Large intestine (tissue), 3 donors: ENCODE measurements around the gene VPS41. TPM values are rescaled to one million over a fixed set of nuclear protein-coding genes. Genes with fewer than 3 reads are reported as not detected.

Experiments used
- DNase-seq, 2 donors: peaks; one replicate each; pipeline versions ENCODE4 v3.0.0 to v3.0.0-alpha.2; 2013
- H3K27ac ChIP-seq: one replicate; pipeline ENCODE4 v1.5.1; 2013; ENCODE audit warnings: low read length
- H3K27me3 ChIP-seq: 2 replicates; pipeline ENCODE4 v1.6.1; 2013; ENCODE audit warnings: low read length; ENCODE audit not compliant: control insufficient read depth, insufficient read depth
- H3K36me3 ChIP-seq: 2 replicates; pipeline ENCODE4 v1.6.1; 2013; ENCODE audit warnings: low read length; ENCODE audit not compliant: control insufficient read depth, insufficient read depth
- H3K4me1 ChIP-seq: one replicate; pipeline ENCODE4 v1.6.1; 2013; ENCODE audit warnings: low read length; ENCODE audit not compliant: control insufficient read depth, insufficient read depth
- H3K4me3 ChIP-seq: one replicate; pipeline ENCODE4 v1.5.1; 2013; ENCODE audit warnings: low read length
- H3K9me3 ChIP-seq: one replicate; pipeline ENCODE4 v1.6.1; 2013; ENCODE audit warnings: mild to moderate bottlenecking, low read depth, low read length, moderate library complexity; ENCODE audit not compliant: control insufficient read depth
- WGBS: methylation state at CpG from one replicate; pipeline ENCODE4 v1.1.5; 2013; ENCODE audit warnings: low lambda C conversion rate; ENCODE audit not compliant: insufficient coverage; 5-methylcytosine and 5-hydroxymethylcytosine counted together
- polyA plus RNA-seq: library from polyadenylated mRNA; unstranded; fragments of 120-200 nt; gene quantifications from one replicate; pipeline ENCODE4 v1.2.1, GENCODE V29; 2013

Gene VPS41
- polyA plus RNA-seq, 1 donor: 63.7 TPM

- DNase-seq: no peak
- H3K27ac ChIP-seq: no peak overlapping the region
- H3K36me3 ChIP-seq: peaks cover 5% of the 10 kb centered on the region
- no peaks in the 10 kb centered on the region for H3K4me1 ChIP-seq
- peaks cover 18% of the 10 kb centered on the region for H3K9me3 ChIP-seq
- no CpG with 5 or more reads among the region's 10 CpGs for WGBS
- no peaks in the 10 kb centered on the region for H3K27me3 ChIP-seq
- H3K4me3 ChIP-seq: no peak overlapping the region
These were observed 22.7 kb downstream of the VPS41 start for GRCh38 chr7:38886265-38886664.

GRCh38 chr7:38883706-38884105 is 25.3 kb downstream of the VPS41 start:
- no CpG with 5 or more reads among the region's 1 CpG for WGBS
- peaks cover 6% of the 10 kb centered on the region for H3K9me3 ChIP-seq
- H3K4me1 ChIP-seq: no peaks in the 10 kb centered on the region
- H3K36me3 ChIP-seq: peaks cover 5% of the 10 kb centered on the region
- no peak overlapping the region for H3K4me3 ChIP-seq
- no peaks in the 10 kb centered on the region for H3K27me3 ChIP-seq
- DNase-seq: no peak
- H3K27ac ChIP-seq: no peak overlapping the region

GRCh38 chr7:38881947-38882684 is 26.9 kb downstream of the VPS41 start:
- Histone ChIP-seq H3K4me1 (no peaks in the 10 kb centered on the region), H3K4me3 (no peak overlapping the region), H3K27me3 (no peaks in the 10 kb centered on the region), H3K36me3 (peaks cover 5% of the 10 kb centered on the region), H3K27ac (no peak overlapping the region), H3K9me3 (peaks cover 6% of the 10 kb centered on the region)
- no peak for DNase-seq
- no CpG with 5 or more reads among the region's 2 CpGs for WGBS

GRCh38 chr7:38881015-38881414 is 28.0 kb downstream of the VPS41 start:
- DNase-seq: no peak
- H3K4me1 ChIP-seq: no peaks in the 10 kb centered on the region
- H3K27ac ChIP-seq: no peak overlapping the region
- H3K9me3 ChIP-seq: peaks cover 1% of the 10 kb centered on the region
- H3K27me3 ChIP-seq: no peaks in the 10 kb centered on the region
- H3K4me3 ChIP-seq: no peak overlapping the region
- WGBS: no CpG with 5 or more reads among the region's 3 CpGs
- peaks cover under 1% of the 10 kb centered on the region for H3K36me3 ChIP-seq

- no CpG with 5 or more reads among the region's 3 CpGs for WGBS
These were observed 28.5 kb downstream of the VPS41 start for GRCh38 chr7:38880454-38880853.

GRCh38 chr7:38880035-38880434 is 29.0 kb downstream of the VPS41 start:
- Histone ChIP-seq H3K9me3 (no peaks in the 10 kb centered on the region), H3K27me3 (no peaks in the 10 kb centered on the region), H3K4me3 (no peak overlapping the region), H3K27ac (no peak overlapping the region), H3K4me1 (no peaks in the 10 kb centered on the region), H3K36me3 (no peaks in the 10 kb centered on the region)
- no peak for DNase-seq
- no CpG with 5 or more reads among the region's 1 CpG for WGBS

More at GRCh38 chr7:38880454-38880853, 28.5 kb downstream of the VPS41 start:
- no peaks in the 10 kb centered on the region for H3K9me3 ChIP-seq
- H3K27me3 ChIP-seq: no peaks in the 10 kb centered on the region
- no peaks in the 10 kb centered on the region for H3K36me3 ChIP-seq
- H3K27ac ChIP-seq: no peak overlapping the region
- H3K4me3 ChIP-seq: no peak overlapping the region
- H3K4me1 ChIP-seq: no peaks in the 10 kb centered on the region
- DNase-seq: no peak

GRCh38 chr7:38878694-38879457 is 30.1 kb downstream of the VPS41 start:
- WGBS: 100% methylated on average over 1 of the region's 8 CpGs
- H3K4me3 ChIP-seq: no peak overlapping the region
- no peaks in the 10 kb centered on the region for H3K27me3 ChIP-seq
- no peak overlapping the region for H3K27ac ChIP-seq
- no peaks in the 10 kb centered on the region for H3K4me1 ChIP-seq
- DNase-seq: no peak
- H3K36me3 ChIP-seq: no peaks in the 10 kb centered on the region
- no peaks in the 10 kb centered on the region for H3K9me3 ChIP-seq

- WGBS: 93% methylated on average over 3 of the region's 4 CpGs
- no peaks in the 10 kb centered on the region for H3K4me1 ChIP-seq
- H3K9me3 ChIP-seq: no peaks in the 10 kb centered on the region
- no peak overlapping the region for H3K27ac ChIP-seq
- no peak for DNase-seq
- peaks cover under 1% of the 10 kb centered on the region for H3K36me3 ChIP-seq
- no peaks in the 10 kb centered on the region for H3K27me3 ChIP-seq
- H3K4me3 ChIP-seq: no peak overlapping the region
These were observed 35.6 kb downstream of the VPS41 start for GRCh38 chr7:38873433-38873832.

- no peaks in the 10 kb centered on the region for H3K27me3 ChIP-seq
- peaks cover 11% of the 10 kb centered on the region for H3K36me3 ChIP-seq
- no peak overlapping the region for H3K27ac ChIP-seq
- 100% methylated on average over 1 of the region's 5 CpGs for WGBS
- H3K9me3 ChIP-seq: no peaks in the 10 kb centered on the region
- no peak for DNase-seq
- no peaks in the 10 kb centered on the region for H3K4me1 ChIP-seq
- H3K4me3 ChIP-seq: no peak overlapping the region
These were observed 36.8 kb downstream of the VPS41 start for GRCh38 chr7:38872202-38872601.

GRCh38 chr7:38870147-38870546 is 38.8 kb downstream of the VPS41 start:
- Histone ChIP-seq H3K27me3 (no peaks in the 10 kb centered on the region), H3K36me3 (peaks cover 15% of the 10 kb centered on the region), H3K4me3 (no peak overlapping the region), H3K27ac (no peak overlapping the region), H3K9me3 (no peaks in the 10 kb centered on the region), H3K4me1 (no peaks in the 10 kb centered on the region)
- DNase-seq: no peak
- WGBS: 80% methylated on average over 1 of the region's 3 CpGs
